ENCODE results near the gene MTAP.

The MTAP gene

GRCh38 chr9:21782205-21782604, 20.2 kb upstream of the MTAP start:
- Histone ChIP-seq H3K4me1 (ENCODE audit: control insufficient read depth, insufficient read depth, low read length) (no peaks in the 10 kb centered on the region), H3K9ac (ENCODE audit: low read length) (no peak overlapping the region), H3K27ac (ENCODE audit: low read depth, low read length) (no peak overlapping the region), H3K4me3 (ENCODE audit: low read length) (no peak overlapping the region), H3K27me3 (ENCODE audit: control insufficient read depth, insufficient read depth, low read length) (no peaks in the 10 kb centered on the region), H3K36me3 (ENCODE audit: control insufficient read depth, insufficient read depth, low read length) (no peaks in the 10 kb centered on the region)

GRCh38 chr9:21788752-21789151, 13.7 kb upstream of the MTAP start:
- no peaks in the 10 kb centered on the region for H3K36me3 ChIP-seq (ENCODE audit: control insufficient read depth, insufficient read depth, low read length)
- H3K9ac ChIP-seq (ENCODE audit: low read length): no peak overlapping the region
- no peak overlapping the region for H3K27ac ChIP-seq (ENCODE audit: low read depth, low read length)
- no peaks in the 10 kb centered on the region for H3K4me1 ChIP-seq (ENCODE audit: control insufficient read depth, insufficient read depth, low read length)
- no peaks in the 10 kb centered on the region for H3K27me3 ChIP-seq (ENCODE audit: control insufficient read depth, insufficient read depth, low read length)
- H3K4me3 ChIP-seq (ENCODE audit: low read length): no peak overlapping the region

DNA sequence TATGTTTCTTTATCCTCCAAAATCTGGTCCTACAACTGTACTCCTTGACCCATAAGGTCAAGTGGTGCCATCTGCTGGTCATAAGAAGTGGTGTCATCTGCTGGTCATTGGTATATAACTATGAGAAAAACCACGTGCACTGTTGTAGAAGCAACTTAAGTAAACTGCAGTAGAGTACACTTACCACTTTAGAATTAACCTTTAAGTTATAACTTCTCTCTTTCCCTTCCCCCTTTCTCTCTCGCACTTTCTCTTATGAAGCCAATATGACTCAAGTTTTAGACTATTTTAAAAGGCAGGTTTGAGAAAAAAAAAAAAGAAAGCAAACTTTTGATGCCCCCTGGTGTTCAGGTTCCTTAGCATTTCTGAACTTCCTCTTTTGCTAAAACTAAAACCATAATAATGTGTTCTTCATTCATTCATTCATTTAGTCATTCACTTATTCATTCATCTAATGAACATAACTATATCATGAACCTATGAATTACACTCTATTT, 12.8 kb upstream of the MTAP start:
- Histone ChIP-seq H3K27ac (ENCODE audit: low read depth, low read length) (no peak overlapping the region), H3K27me3 (ENCODE audit: control insufficient read depth, insufficient read depth, low read length) (no peaks in the 10 kb centered on the region), H3K4me3 (ENCODE audit: low read length) (no peak overlapping the region), H3K9ac (ENCODE audit: low read length) (no peak overlapping the region), H3K4me1 (ENCODE audit: control insufficient read depth, insufficient read depth, low read length) (no peaks in the 10 kb centered on the region), H3K36me3 (ENCODE audit: control insufficient read depth, insufficient read depth, low read length) (no peaks in the 10 kb centered on the region)

DNA sequence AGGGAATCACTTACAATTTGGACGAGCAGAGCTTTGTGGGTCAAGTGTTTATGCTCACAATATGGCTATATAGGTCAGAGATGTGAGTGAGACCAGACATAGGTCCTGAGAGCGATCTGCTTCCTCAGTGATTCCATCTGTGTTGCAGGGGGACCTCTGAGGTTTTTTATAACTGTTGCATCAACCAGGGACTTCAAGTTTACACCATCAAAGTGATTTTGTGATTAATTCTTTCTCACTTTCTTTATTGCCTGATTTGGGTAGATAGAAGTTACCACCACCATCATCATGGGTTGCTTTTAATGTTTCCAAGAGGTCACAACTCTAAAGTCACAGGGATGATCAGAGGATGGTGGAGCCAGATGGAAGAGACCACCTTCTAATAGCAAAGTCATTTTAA, 7.0 kb upstream of the MTAP start:
- H3K27ac ChIP-seq (ENCODE audit: low read depth, low read length): no peak overlapping the region
- no peaks in the 10 kb centered on the region for H3K27me3 ChIP-seq (ENCODE audit: control insufficient read depth, insufficient read depth, low read length)
- H3K4me1 ChIP-seq (ENCODE audit: control insufficient read depth, insufficient read depth, low read length): no peaks in the 10 kb centered on the region
- no peak overlapping the region for H3K9ac ChIP-seq (ENCODE audit: low read length)
- no peaks in the 10 kb centered on the region for H3K36me3 ChIP-seq (ENCODE audit: control insufficient read depth, insufficient read depth, low read length)
- H3K4me3 ChIP-seq (ENCODE audit: low read length): no peak overlapping the region

DNA sequence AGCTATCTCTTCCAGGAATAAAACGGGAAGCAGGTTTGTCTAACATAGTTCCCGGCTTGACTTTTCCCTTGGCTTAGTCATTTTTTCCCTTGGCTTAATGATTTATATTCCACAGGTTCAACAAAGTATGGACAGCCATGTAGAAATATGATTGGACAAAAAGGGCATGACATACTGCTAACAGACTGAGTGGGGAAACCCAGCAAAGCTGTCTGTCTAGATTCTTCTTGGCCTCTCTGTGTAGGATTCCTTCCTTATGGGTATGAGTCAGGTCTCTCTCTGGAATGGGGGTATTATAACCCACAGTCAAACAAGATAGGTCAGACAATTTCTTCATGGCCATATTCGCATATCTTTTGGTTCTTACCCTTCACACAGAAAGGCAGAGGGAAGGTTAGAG, 5.7 kb upstream of the MTAP start:
- no peaks in the 10 kb centered on the region for H3K27me3 ChIP-seq (ENCODE audit: control insufficient read depth, insufficient read depth, low read length)

GRCh38 chr9:21800931-21801682, 1.3 kb upstream of the MTAP start:
- peak overlapping the region; percentile 85 for H3K27ac ChIP-seq (ENCODE audit: low read depth, low read length)
- H3K4me1 ChIP-seq (ENCODE audit: control insufficient read depth, insufficient read depth, low read length): peaks cover 5% of the 10 kb centered on the region
- H3K4me3 ChIP-seq (ENCODE audit: low read length): peak overlapping the region; percentile 91
- H3K27me3 ChIP-seq (ENCODE audit: control insufficient read depth, insufficient read depth, low read length): no peaks in the 10 kb centered on the region
- H3K9ac ChIP-seq (ENCODE audit: low read length): peak overlapping the region; percentile 61
- H3K36me3 ChIP-seq (ENCODE audit: control insufficient read depth, insufficient read depth, low read length): no peaks in the 10 kb centered on the region

More for the DNA sequence above, 5.7 kb upstream of the MTAP start:
- Histone ChIP-seq H3K4me1 (ENCODE audit: control insufficient read depth, insufficient read depth, low read length) (peaks cover 2% of the 10 kb centered on the region), H3K27ac (ENCODE audit: low read depth, low read length) (no peak overlapping the region), H3K36me3 (ENCODE audit: control insufficient read depth, insufficient read depth, low read length) (no peaks in the 10 kb centered on the region), H3K4me3 (ENCODE audit: low read length) (no peak overlapping the region), H3K9ac (ENCODE audit: low read length) (no peak overlapping the region)

GRCh38 chr9:21801683-21802417, 586 bp upstream of the MTAP start:
- H3K27ac ChIP-seq (ENCODE audit: low read depth, low read length): peak overlapping the region; percentile 85
- H3K36me3 ChIP-seq (ENCODE audit: control insufficient read depth, insufficient read depth, low read length): no peaks in the 10 kb centered on the region
- peak overlapping the region; percentile 91 for H3K4me3 ChIP-seq (ENCODE audit: low read length)
- peaks cover 5% of the 10 kb centered on the region for H3K4me1 ChIP-seq (ENCODE audit: control insufficient read depth, insufficient read depth, low read length)
- H3K27me3 ChIP-seq (ENCODE audit: control insufficient read depth, insufficient read depth, low read length): no peaks in the 10 kb centered on the region
- H3K9ac ChIP-seq (ENCODE audit: low read length): peak overlapping the region; percentile 61

DNA sequence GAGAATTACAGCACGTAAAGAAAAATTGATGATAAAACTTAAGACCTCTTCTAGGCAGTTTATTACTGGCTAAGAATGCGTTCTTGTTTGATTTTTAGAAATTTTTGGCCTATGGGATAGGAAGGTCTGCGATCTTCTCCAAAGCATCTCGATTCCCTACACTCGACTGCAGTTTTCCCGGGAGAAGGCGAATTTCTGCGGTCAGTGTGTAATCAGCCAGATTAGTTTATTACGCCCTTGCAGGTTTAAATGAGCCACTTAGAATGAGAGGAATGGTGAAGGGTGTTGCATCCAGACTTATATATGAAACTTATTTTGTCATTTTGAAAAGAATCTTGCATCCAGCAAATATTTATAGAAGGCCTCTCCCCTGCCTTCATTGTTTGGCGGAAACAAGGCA, 1.2 kb downstream of the MTAP start:
- Histone ChIP-seq H3K27me3 (ENCODE audit: control insufficient read depth, insufficient read depth, low read length) (no peaks in the 10 kb centered on the region), H3K27ac (ENCODE audit: low read depth, low read length) (peak overlapping the region; percentile 85), H3K4me1 (ENCODE audit: control insufficient read depth, insufficient read depth, low read length) (peaks cover 5% of the 10 kb centered on the region), H3K9ac (ENCODE audit: low read length) (peak overlapping the region; percentile 13), H3K4me3 (ENCODE audit: low read length) (peak overlapping the region; percentile 91), H3K36me3 (ENCODE audit: control insufficient read depth, insufficient read depth, low read length) (no peaks in the 10 kb centered on the region)

DNA sequence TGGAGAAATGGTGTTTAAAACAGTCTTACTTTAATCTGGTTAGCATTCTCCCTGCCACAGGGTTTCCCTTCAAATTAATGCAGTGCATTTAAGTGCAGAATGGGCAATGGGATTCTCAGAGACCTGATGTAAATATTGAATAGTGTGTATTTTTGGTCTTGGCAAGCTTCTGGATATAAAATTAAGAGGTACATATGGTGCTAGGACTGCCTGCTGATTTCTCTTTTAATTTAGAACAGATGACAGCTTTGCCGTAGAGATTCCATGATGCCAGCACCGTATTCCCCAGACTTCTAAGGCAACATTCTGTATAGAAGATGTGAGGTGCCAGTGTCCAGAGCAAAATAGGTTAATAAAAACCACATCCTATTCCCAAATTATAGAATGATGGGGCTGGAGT, 1.9 kb downstream of the MTAP start:
- no peak overlapping the region for H3K27ac ChIP-seq (ENCODE audit: low read depth, low read length)
- no peaks in the 10 kb centered on the region for H3K36me3 ChIP-seq (ENCODE audit: control insufficient read depth, insufficient read depth, low read length)
- no peak overlapping the region for H3K4me3 ChIP-seq (ENCODE audit: low read length)
- no peaks in the 10 kb centered on the region for H3K27me3 ChIP-seq (ENCODE audit: control insufficient read depth, insufficient read depth, low read length)
- no peak overlapping the region for H3K9ac ChIP-seq (ENCODE audit: low read length)
- H3K4me1 ChIP-seq (ENCODE audit: control insufficient read depth, insufficient read depth, low read length): peaks cover 5% of the 10 kb centered on the region

DNA sequence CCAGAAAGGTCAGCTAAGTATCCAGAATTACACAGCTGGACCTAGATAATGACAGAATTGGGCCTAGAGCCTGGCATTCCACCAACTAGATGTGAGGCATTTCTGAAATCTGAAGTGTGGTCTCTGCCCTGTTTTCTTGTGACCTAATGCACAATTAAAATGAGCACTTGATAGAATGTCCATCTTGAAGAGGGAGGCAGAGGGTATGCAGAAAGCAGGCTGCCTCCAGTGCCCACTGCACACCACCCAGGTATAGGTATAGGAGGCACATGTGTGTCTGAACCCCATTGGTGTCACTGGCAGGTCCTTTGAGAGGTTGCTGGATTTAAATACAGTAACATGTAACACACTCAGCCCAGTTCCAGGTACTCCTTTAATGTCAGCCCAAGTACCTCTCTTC, 2.4 kb downstream of the MTAP start:
- peaks cover 5% of the 10 kb centered on the region for H3K4me1 ChIP-seq (ENCODE audit: control insufficient read depth, insufficient read depth, low read length)
- no peak overlapping the region for H3K27ac ChIP-seq (ENCODE audit: low read depth, low read length)
- no peaks in the 10 kb centered on the region for H3K27me3 ChIP-seq (ENCODE audit: control insufficient read depth, insufficient read depth, low read length)
- no peaks in the 10 kb centered on the region for H3K36me3 ChIP-seq (ENCODE audit: control insufficient read depth, insufficient read depth, low read length)
- H3K9ac ChIP-seq (ENCODE audit: low read length): no peak overlapping the region
- no peak overlapping the region for H3K4me3 ChIP-seq (ENCODE audit: low read length)

- H3K9ac ChIP-seq (ENCODE audit: low read length): no peak overlapping the region
- peaks cover 7% of the 10 kb centered on the region for H3K4me1 ChIP-seq (ENCODE audit: control insufficient read depth, insufficient read depth, low read length)
- no peak overlapping the region for H3K4me3 ChIP-seq (ENCODE audit: low read length)
- H3K27ac ChIP-seq (ENCODE audit: low read depth, low read length): no peak overlapping the region
- H3K36me3 ChIP-seq (ENCODE audit: control insufficient read depth, insufficient read depth, low read length): no peaks in the 10 kb centered on the region
- no peaks in the 10 kb centered on the region for H3K27me3 ChIP-seq (ENCODE audit: control insufficient read depth, insufficient read depth, low read length)
Measured at GRCh38 chr9:21806644-21807043, 4.2 kb downstream of the MTAP start.

- Histone ChIP-seq H3K4me1 (ENCODE audit: control insufficient read depth, insufficient read depth, low read length) (peaks cover 4% of the 10 kb centered on the region), H3K9ac (ENCODE audit: low read length) (no peak overlapping the region), H3K27ac (ENCODE audit: low read depth, low read length) (peak overlapping the region; percentile 11), H3K4me3 (ENCODE audit: low read length) (no peak overlapping the region), H3K27me3 (ENCODE audit: control insufficient read depth, insufficient read depth, low read length) (no peaks in the 10 kb centered on the region), H3K36me3 (ENCODE audit: control insufficient read depth, insufficient read depth, low read length) (no peaks in the 10 kb centered on the region)
Measured at GRCh38 chr9:21810388-21810787, 8.0 kb downstream of the MTAP start.

All from rectal smooth muscle tissue (tissue), 1 donor.